ENCODE results near the gene SINHCAF.
A peak's percentile ranks its signal among the peaks of the same experiment; 100 is the strongest.

The SINHCAF gene

DNA sequence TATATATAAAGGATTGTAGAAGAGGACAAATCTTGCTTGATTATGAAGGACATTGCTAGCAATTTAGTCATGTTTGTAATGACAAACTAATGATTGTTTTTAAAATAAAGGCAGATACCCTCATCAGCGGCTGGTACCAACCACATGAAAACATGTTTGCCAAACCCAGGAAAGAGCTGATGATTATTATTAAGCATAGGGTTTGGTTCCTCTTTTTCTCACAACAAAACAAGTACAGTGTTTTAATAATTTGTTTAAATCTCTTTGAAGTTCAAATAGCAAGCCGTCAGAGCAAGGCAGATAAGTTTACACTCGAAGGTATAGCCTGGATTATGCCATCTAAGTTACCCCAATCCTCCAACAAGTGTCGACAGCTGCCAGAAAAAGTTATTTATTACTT lies 5.3 kb upstream of the SINHCAF start:
- no peak for DNase-seq

DNA sequence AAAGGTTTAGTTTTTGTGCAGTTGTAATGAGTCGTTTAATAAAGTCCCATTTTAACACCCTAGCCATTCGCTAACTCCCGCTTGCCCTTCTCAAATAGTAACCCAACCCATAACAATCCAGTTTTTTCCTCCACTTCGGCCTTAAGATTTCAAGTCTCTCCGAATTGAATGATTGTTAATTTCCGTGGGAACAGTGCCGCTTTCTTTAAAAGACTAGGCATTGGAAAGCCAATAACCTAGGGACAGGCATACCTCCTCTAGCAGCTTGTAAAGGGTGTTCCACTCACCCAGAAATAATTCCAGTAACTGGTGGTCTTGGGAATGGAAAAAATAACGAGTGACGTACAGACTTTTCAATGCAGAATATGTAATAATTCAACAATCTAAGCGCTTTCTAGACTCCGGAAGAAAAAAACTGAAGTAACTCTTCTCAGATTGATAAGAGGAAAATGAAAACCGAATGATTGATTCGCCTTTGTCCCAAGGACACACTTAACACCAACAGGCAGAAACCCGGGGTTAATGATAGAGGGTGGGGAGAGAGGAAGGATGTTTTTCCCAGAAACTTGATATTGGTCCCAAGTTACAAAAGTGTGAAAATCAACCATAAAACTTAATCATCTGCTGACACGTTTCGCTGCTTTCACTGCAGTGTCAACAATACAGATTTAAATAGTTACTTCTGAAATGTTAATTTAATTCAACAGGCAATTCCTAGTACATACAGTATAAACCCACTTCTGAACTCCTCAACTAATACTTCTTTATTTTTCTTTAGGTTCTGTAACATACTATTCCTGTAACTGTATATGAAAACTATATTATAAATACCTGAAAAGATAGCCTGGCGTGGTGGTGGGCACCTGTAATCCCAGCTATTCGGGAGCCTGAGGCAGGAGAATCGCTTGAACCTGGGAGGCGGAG lies 1.0 kb upstream of the SINHCAF start:
- DNase-seq: no peak

DNA sequence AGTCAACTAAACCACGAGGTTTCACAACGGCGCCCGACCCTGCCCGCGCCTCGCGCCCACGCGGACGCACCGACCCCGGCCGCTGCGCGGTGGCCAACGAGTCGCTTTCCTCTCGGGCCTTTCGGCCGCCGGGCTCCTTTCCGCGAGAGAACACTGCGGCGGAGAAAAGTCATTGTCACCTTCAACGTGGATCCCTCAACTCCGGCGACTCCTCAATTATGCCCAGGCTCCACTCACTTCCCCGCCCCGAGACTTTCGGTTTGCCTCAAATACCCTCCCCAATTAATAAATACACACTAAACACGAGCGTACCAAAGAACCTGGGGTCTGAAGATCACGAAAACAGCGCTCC lies 450 bp downstream of the SINHCAF start:
- DNase-seq: no peak

DNA sequence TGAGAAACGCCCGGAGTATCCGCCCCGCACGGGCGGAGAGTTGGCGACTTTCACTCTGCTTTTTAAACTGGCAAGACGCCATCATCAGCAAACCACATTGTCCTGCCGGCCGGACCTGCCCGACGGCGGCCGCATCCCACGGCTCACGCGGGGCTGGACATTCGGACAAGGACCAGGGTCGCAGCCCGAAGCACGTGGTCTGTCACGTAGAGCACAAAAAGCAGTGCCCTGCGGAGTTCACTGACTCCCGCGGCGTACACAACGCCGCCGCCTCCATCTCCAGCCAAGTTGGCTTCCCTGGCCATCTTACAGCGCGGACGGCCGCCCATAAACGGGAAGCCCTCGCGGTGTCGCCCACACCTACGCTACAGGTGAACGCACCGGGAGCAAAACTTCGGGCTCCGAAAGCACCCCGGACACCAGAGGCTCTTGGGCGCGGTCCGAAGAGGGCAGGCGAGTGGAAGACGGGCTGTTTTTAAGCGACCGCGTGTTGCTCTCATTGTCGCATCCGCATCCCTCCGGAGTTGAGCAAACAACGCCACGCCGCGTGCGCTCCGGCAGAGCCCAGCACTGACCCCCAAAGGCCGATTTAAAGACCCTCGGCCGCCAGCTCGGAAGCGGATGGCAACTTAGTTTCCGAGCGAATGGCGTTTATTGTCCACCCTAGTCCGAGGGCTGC lies 966 bp downstream of the SINHCAF start:
- DNase-seq: peak in 1 of 2 experiments; percentile 47

DNA sequence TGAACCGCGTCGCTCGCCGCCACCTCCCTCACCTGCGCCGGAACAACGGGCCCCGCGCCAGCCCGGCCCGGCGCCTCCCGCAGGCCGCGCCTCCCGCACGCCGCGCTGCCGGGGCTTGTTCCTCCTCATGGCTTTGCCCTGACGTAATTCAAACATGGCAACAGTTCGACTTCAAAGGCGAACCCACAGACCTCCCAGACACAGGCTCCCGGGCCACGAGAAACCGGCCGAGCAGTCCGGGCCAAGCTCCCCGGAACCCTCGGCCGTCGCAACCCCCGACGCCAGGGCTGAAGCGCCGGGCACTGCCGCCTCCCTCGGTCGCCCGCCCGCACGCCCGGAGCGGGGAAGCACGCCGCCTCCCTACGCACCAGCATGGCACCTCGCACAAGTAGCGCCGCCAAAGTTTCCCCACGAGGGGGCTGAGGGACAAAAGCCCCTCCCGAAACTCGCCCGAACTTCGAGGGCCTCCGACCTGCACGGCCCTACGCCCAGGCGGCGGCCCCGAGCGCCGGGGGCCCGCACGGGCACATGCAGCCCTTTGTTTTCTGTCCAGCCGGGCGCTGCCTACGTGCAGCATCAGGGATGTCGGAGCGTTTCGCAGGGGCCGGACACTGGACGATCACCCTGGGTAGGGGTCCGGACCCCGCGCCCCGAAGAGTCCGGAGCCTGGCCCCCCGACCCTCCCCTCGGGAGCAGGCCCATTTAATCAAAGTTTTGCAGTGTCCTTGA lies 1.7 kb downstream of the SINHCAF start:
- peak; percentile 13 to 60 for DNase-seq

DNA sequence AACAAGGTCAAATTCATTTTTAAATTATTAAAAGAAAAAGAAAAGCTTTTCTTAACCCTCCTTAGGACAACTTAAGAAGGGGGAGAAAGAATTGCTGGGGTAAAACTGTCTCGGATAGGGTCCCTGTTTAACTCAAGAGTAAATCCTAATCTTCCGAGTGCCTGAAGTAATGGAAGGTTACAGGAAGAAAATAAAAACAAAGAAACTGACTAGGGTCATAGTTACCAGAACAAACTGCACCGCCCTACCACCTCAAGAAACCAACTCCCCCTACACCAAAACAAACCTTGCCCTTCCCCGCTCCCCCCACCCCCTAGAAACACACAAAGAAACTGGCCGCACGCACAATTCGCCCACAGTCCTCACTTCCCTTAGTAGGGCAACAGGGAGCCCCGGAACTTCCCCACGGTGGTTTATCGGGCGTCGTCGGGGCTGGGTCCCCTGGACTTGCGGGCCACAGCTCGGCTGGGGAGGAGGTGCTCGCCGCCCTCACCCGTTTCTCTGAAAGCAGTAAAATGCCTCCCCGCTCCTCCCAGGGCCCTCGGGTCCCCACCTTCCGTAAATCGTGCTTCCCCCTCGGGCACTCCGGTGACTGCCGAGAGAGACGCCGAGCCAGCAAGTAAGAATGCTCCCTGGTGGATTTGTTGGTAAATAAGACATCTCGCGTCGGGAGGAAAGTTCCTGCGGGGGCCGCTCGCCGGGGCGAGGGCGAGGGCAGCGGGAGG lies 2.4 kb downstream of the SINHCAF start:
- DNase-seq: no peak

DNA sequence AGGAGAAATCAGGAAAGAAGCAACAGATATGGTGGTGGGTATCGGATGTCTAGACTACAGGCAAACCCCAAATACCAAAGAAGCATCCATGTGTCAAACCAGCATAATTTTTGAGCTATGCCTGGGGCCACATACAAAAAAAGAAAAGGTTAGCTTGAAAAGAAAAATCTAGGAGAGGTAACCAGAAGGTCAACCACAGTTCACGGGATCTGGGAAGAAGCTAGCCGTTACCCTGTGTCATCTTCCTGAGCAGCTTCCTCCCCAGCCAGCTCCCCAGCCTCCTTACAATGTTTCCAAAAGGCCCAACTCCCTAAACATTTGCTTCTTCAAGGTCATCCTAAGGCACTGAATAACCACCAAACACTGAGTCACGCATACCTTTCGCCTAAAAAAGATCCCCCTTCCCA lies 3.1 kb downstream of the SINHCAF start:
- no peak for DNase-seq

DNA sequence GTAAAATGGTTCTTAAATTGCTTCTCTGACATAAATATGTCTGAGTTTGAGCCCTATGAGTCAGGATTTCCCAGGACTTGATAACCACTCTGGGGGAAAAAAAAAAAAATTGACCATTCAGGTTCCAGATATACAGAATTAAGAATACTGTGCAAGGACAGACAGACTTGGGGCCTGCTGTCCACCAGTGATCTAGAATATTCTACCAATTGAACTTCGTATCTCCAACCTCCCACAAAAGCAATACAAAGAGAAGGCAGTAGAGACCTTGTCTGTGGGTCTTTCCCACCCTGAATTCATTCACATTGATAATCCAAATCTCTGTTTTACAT lies 4.1 kb downstream of the SINHCAF start:
- DNase-seq: no peak

DNA sequence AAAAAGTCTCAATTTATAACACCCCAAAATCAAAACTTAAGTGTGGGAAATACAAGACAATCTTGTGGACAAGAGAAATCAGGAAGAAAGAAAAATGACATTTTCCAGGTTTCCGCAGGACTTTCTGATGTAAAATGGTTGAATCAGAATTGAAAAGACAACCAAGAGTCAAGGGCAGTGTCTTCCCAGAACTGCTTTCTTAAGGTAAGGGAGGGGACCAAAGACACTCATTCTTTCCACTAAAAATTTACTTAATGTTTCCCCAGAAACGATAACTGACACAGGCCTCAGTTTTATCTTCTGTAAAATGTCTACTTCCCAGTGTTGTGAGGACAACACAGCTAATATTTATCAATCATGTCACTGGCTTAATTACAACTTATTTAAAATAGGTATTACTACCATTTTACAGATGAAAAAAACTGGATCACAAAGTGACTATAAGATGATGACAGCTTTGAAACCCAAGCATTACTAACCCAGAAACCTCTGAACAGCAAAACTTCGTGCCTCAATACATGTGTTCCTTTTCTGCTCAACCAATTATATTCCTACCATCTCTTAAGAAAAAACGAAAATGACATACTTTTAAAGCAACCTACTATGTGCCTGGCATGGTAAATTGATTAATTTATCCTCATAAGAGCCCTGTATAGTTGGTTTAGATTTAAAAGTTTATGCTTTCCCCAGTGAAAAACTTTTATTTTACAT lies 4.6 kb downstream of the SINHCAF start:
- DNase-seq: no peak

DNA sequence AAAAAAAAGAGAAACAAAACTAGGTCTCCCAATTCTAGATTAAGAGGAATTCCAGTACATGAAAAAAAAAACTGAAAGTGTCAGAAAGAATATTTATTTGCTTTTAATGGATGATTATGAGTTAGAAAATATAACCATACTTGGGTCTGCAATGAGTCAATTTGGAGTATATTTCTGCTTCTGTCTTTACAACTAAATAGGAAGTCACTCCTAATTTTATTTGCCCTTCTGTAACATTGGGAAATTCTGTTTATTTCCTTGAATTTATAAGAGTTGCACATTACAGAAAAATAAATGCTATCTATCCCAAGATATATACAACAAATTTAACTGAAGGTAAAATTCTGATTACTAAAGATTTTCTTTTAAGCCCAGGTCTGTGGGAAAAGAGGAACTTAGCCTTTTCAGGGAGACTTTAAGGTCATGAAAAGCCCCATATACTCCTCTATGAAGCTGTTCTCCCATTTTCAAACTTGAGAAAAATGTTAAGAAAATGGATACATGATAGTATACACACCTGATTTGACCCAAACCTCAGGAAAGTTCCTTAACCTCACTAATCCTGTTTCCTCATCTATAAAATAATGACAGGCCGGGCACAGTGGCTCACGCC lies 7.2 kb downstream of the SINHCAF start:
- DNase-seq: no peak

DNA sequence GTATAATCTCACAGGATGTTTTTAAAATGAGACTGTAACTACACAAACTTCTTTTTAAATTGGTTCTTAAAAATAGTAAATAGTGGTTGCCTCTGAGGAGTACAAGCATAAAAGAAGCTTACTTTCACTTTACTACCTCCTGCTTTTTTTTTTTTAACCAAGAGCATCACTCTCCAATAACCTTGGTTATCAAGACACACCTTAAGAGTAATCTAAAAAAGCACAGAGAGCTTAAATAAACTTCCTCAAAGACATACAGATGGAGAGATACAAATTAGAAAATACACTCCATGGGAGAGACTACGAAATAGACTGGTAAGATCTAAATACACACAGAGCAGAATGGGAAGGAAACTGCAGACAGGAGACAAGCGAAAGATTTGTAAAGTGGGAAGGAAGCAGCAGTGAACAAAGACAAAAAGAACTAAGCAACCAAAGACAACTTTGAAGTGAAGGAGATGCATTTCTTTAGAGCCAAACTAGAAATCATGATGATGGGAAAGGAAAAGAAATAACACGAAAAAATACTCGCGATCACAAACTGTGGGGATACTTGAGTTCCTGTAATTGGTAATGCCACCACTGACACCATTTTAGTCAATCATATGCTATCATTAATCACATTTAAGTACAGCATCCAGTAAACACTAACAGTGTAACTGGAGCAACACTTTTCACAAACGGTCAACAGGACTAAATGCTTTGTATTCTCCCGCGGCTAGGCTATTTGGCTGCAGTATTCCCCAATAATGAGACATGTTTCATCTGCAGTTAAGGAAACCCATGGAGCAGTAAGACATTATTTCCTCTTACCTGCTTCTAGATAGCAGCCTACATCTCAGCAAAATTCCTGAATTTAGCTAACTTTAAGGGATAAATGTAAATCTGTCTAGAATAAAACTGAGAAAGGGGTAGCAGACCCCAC lies 8.2 kb downstream of the SINHCAF start:
- DNase-seq: no peak

DNA sequence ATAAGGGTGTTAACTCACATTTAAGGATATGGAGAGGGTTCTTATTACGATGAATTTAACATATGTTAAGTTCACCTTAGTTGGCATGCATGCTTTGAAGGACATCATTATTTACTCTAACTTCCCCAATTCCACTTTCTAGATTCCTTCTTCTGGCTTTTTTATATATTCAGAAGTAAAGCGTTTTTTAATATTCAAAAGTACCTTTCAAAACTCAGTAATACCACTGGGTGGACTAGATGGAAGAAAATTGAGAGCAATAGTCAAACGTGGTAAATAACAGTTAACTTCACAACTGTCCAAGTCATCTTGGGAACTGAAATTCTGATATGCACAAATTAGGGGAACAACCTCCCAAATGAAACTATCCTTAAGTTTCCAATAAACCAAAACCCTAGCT lies 9.1 kb downstream of the SINHCAF start:
- DNase-seq: no peak

DNA sequence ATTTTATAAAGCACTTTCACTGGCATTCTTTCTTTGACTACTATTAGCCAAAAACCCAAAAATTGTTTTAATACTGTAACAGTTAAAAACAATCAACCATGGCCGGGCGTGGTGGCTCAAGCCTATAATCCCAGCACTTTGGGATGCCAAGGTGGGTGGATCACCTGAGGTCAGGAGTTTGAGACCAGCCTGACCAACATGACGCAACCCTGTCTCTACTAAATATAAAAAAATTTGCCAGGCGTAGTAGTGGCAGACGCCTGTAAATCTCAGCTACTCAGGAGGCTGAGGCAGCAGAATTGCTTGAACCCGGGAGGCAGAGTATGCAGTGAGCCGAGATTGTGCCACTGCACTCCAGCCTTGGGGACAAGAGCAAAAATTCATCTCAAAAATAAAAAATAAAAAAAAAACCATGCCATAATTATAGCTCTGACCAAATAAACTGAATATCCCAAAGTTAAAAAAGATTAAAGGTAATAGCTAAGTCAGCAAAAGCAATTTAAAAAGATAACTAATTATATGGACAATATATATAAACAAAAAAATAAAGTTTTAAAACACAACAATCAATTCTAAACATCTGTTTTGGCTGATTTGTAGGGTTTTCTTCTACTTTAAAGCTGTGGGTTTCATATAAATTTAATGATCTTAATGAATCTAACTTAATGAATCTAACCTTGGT lies 10.0 kb downstream of the SINHCAF start:
- no peak for DNase-seq

DNA sequence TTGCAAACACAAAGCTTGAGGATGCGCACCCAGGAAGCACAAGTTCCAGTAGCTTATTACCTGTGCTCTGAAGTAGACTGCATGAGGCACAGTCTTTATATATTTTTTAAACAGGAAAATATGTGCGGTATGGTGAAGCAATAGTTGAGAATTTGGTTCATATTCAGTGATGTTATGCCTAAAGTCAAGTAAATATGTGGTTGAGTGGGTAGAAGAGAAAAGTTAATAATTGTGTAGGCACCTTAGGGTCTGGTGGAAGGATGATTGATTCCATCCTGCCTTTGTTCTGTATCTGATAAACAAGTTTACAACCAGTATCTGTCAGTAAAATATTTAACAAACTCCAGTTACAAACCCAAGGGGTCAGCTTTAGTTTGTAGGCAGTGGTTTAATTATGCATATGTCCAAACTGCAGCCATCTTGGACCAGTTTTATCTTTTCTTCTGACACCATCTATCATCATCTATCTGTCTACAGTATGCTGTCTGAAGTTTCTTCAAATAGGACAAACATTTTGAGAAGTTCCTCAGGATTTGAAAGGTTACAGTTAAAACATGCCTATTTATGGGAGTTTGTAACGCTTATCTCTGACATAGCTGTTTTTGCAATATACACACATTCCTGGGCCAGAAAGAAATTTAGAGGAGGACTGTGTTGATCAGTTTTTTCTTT lies 10.8 kb downstream of the SINHCAF start:
- no peak for DNase-seq

DNA sequence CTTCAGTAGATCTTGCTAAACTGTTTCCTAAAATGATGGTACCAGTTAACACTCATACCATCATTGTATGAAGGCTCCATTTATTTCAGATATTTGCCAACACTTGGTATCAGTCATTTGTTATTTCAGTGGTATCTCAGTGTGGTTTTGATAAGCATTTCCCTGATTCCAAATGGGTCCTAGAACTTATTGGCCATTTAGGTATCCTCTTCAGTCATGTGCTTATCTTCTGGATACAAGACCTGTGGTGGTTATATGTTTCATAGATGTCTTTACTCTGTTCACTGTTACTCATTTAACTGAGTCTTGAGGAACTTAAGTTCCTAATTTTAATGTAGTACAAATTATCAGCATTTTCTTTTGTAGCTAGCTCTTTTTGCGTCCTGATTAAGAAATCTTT lies 13.5 kb downstream of the SINHCAF start:
- DNase-seq: no peak

DNA sequence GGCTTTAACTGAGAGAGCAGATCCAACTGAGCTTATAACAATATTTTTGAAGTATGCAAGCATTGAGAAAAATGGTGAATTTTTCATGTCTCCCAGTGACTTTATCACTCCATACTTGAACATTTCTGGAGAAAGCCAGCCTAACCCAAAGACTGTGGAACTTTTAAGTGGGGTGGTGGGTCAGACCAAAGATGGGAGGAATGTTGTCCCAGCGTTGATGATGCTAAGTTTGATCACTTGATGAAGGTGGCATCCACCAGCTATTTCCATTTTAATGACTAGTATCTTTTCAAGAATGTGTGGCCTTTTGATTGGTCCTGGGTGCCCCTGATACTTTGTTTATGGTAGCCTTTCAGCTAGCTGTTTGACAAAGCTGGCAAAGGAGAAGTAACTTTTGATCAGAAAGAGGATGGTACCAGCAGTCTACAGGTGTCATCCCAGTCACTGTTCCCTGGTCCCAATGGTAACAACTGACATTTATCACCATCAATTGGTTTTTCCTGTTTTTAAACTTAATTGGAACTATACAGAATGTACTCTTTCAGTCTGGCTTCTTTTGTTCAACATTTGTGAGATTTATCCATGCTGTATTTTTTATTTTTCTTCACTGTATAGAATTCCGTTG lies 14.2 kb downstream of the SINHCAF start:
- no peak for DNase-seq

DNA sequence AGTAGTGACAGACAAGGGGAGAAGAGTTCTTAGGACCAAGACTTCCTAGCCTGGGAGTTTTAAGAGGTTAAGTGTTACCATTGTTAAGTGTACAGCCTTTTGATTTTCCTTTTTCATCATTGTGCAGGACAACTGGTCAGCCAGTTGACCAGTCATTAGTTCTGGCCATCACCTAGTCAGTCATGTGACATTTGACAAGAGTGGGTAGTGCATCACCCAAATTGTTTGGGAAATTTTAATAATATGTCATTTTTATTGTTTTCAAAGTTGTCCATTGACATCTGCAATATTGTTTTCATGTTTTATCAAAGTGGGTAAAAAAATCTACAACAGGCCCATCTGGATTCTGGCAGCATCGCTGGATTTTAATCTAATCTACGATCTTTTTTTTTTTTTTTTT lies 15.5 kb downstream of the SINHCAF start:
- no peak for DNase-seq

DNA sequence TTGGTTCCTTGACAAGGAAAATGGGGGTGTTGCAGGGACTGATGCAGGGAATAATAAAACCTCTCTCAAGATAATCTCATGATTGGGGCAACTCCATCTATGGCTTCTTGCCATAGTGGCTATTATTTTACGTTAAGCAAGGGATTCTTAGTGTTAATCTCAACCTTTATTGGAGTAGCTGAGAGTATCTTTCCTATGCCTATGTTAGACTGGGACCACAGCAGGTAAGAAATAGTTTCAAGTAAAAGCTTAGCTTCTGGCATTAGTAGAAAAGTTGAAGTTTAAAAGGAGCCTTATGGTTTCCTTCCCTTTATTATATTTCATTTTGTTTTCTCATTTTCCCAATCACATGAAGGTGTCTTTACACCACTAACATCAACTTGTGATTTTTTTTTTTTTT lies 16.7 kb downstream of the SINHCAF start:
- DNase-seq: no peak

DNA sequence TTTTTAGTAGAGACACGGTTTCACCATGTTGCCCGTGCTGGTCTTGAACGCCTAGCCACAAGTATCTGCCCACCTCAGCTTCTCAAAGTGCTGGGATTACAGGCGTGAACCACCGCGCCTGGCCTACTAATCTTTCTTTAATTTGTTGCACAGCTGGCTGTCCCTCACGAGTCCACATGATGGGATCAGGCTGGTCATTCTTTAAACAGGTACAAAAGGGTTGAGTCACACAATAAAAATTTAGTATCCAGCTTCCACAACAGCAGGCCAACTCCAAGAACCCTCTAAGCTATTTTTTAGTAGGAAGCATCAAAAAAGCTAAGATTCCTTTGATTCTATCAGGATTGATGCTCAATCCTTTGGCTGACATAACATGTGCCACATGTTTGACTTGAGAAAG lies 17.8 kb downstream of the SINHCAF start:
- DNase-seq: no peak
